Neuronal stem cell (in vitro differentiated cells): ENCODE data around the gene NOS1.
"Not testable (repeated sequence)": the region's sequence is repeated elsewhere in the genome, so short reads cannot be mapped to it uniquely, and the experiment has no call there.

Source experiments
- DNase-seq: peaks from one replicate; pipeline ENCODE4 v3.0.0-alpha.2; 2013; ENCODE audit warnings: low spot score
- H2AFZ ChIP-seq: one replicate; pipeline ENCODE4 v1.6.1; 2013; ENCODE audit warnings: mild to moderate bottlenecking, low read length, inconsistent platforms
- H2AK5ac ChIP-seq: 2 replicates; pipeline ENCODE4 v1.6.1; 2013; ENCODE audit warnings: low read depth, mild to moderate bottlenecking, inconsistent platforms, low read length, moderate library complexity, mixed read lengths
- H2BK120ac ChIP-seq: 2 replicates; pipeline ENCODE4 v1.6.1; 2013; ENCODE audit warnings: low read depth, mild to moderate bottlenecking, inconsistent platforms, low read length, moderate library complexity, mixed read lengths
- H2BK12ac ChIP-seq: one replicate; pipeline ENCODE4 v1.6.1; 2013; ENCODE audit warnings: low read length, inconsistent platforms
- H2BK15ac ChIP-seq: 2 replicates; pipeline ENCODE4 v1.6.1; 2013; ENCODE audit warnings: mild to moderate bottlenecking, low read length, inconsistent platforms, mixed read lengths
- H2BK5ac ChIP-seq: one replicate; pipeline ENCODE4 v1.6.1; 2013; ENCODE audit warnings: inconsistent platforms, mild to moderate bottlenecking, low read length, moderate library complexity
- H3K14ac ChIP-seq: one replicate; pipeline ENCODE4 v1.6.1; 2013; ENCODE audit warnings: low read length, inconsistent platforms
- H3K18ac ChIP-seq: 2 replicates; pipeline ENCODE4 v1.6.1; 2013; ENCODE audit warnings: low read length, inconsistent platforms
- H3K23ac ChIP-seq: 2 replicates; pipeline ENCODE4 v1.6.1; 2013; ENCODE audit warnings: low read depth, mild to moderate bottlenecking, mixed read lengths, low read length, inconsistent platforms; ENCODE audit not compliant: poor library complexity
- H3K27ac ChIP-seq: replicated peaks from 3 replicates; pipeline ENCODE4 v1.5.1; 2013; ENCODE audit warnings: low read length, inconsistent platforms
- H3K27me3 ChIP-seq, 3 experiments: 2 replicates each; pipeline ENCODE4 v1.6.1; 2013; ENCODE audit warnings: low read length in 3 of 3, mild to moderate bottlenecking in 2 of 3, inconsistent platforms in 1 of 3, low read depth in 1 of 3, mixed read lengths in 1 of 3, moderate library complexity in 1 of 3; ENCODE audit not compliant: control insufficient read depth in 3 of 3, insufficient read depth in 3 of 3
- H3K36me3 ChIP-seq, 2 donors: replicated peaks in 1 of 2; 2 replicates each; pipeline ENCODE4 v1.6.1; 2013; ENCODE audit warnings: low read length in 2 of 2; ENCODE audit not compliant: control insufficient read depth in 2 of 2, insufficient read depth in 2 of 2
- H3K4ac ChIP-seq: 2 replicates; pipeline ENCODE4 v1.6.1; 2013; ENCODE audit warnings: inconsistent platforms, mild to moderate bottlenecking, low read length, moderate library complexity
- H3K4me1 ChIP-seq, 2 donors: 1 replicate in 1 of 2; 2 replicates in 1 of 2; pipeline ENCODE4 v1.6.1; 2013; ENCODE audit warnings: low read length in 2 of 2, low read depth in 1 of 2; ENCODE audit not compliant: control insufficient read depth in 2 of 2, insufficient read depth in 1 of 2
- H3K4me2 ChIP-seq: one replicate; pipeline ENCODE4 v1.6.1; 2013; ENCODE audit warnings: mild to moderate bottlenecking, low read length, inconsistent platforms; ENCODE audit not compliant: insufficient read depth, poor library complexity, severe bottlenecking
- H3K4me3 ChIP-seq, 2 donors: 2 replicates each; pipeline ENCODE4 v1.5.1; 2013; ENCODE audit warnings: low read length in 2 of 2, mild to moderate bottlenecking in 2 of 2, inconsistent platforms in 1 of 2, moderate library complexity in 1 of 2
- H3K79me1 ChIP-seq: one replicate; pipeline ENCODE4 v1.6.1; 2013; ENCODE audit warnings: low read depth, mild to moderate bottlenecking, inconsistent platforms, low read length, moderate library complexity
- H3K9ac ChIP-seq: one replicate; pipeline ENCODE4 v1.6.1; 2013; ENCODE audit warnings: mild to moderate bottlenecking, low read depth, low read length, inconsistent platforms; ENCODE audit not compliant: poor library complexity
- H3K9me3 ChIP-seq, 2 donors: replicated peaks in 1 of 2; 2 replicates each; pipeline versions ENCODE3 to v1.6.1; 2013; ENCODE audit warnings: low read length in 2 of 2, mild to moderate bottlenecking in 2 of 2, inconsistent platforms in 1 of 2, low read depth in 1 of 2, mixed read lengths in 1 of 2, moderate library complexity in 1 of 2; ENCODE audit not compliant: control insufficient read depth in 2 of 2, insufficient read depth in 1 of 2
- H4K8ac ChIP-seq: one replicate; pipeline ENCODE4 v1.6.1; 2013; ENCODE audit warnings: low read depth, mild to moderate bottlenecking, inconsistent platforms, low read length, moderate library complexity
- H4K91ac ChIP-seq: one replicate; pipeline ENCODE4 v1.6.1; 2013; ENCODE audit warnings: low read length, low read depth, mild to moderate bottlenecking, inconsistent platforms; ENCODE audit not compliant: poor library complexity
- WGBS, 2 donors: extraction: QIAGEN DNeasy Blood & Tissue Kit; methylation state at CpG; one replicate each; pipeline ENCODE4 v1.1.7; 2013; ENCODE audit warnings: missing lambda C conversion rate in 2 of 2, mixed read lengths in 1 of 2; ENCODE audit not compliant: insufficient read length in 2 of 2, insufficient replicate concordance in 1 of 2; ENCODE audit errors: extremely low coverage in 2 of 2; 5-methylcytosine and 5-hydroxymethylcytosine counted together

The NOS1 gene

GRCh38 chr12:117380083-117380482 is 18.7 kb upstream of the NOS1 start:
- no peak for DNase-seq
- no peaks in the 10 kb centered on the region for H3K9me3 ChIP-seq
- no peak overlapping the region for H4K91ac ChIP-seq
- no peak overlapping the region for H4K8ac ChIP-seq
- no peak overlapping the region for H2BK120ac ChIP-seq
- H3K4ac ChIP-seq = no peak overlapping the region
- H3K4me1 ChIP-seq = no peaks in the 10 kb centered on the region
- H2BK15ac ChIP-seq = no peak overlapping the region
- no peak overlapping the region for H3K23ac ChIP-seq
- WGBS, 2 donors = no CpG with 5 or more reads among the region's 1 CpG
- no peak overlapping the region for H3K27ac ChIP-seq
- H2BK12ac ChIP-seq = no peak overlapping the region
- no peak overlapping the region for H3K18ac ChIP-seq
- H3K14ac ChIP-seq = no peak overlapping the region
- no peaks in the 10 kb centered on the region for H3K79me1 ChIP-seq
- H3K9ac ChIP-seq = no peak overlapping the region
- peaks cover 0 to 2% (median 0%) of the 10 kb centered on the region in 3 experiments for H3K27me3 ChIP-seq
- no peak overlapping the region for H2BK5ac ChIP-seq
- no peak overlapping the region for H2AK5ac ChIP-seq
- H3K4me2 ChIP-seq = no peak overlapping the region
- no peak overlapping the region for H2AFZ ChIP-seq
- no peaks in the 10 kb centered on the region for H3K36me3 ChIP-seq
- no peak overlapping the region for H3K4me3 ChIP-seq

DNA sequence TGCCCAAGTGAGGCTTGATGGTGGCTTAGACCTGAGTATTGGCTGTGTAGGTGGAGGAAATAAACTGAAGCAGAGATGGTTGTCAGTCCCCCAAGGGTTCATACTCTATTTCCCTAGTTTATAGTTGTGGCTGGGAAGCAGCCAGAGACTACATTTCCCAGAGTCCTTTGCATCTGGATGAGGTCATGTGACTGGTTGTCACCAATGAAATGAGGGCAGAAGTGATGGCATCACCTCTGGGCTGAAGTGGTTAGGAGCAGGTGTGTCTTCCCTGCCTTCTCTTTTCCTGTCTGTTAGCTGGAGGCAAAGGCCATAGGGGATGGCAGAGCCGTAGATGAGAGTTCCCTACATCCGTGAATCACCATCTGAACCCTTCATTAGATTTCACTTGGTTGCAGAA is 16.3 kb upstream of the NOS1 start:
- Histone ChIP-seq H3K9me3 (no peaks in the 10 kb centered on the region), H2BK5ac (no peak overlapping the region), H3K14ac (no peak overlapping the region), H3K4ac (no peak overlapping the region), H3K18ac (no peak overlapping the region), H3K4me2 (no peak overlapping the region), H3K4me1 (no peaks in the 10 kb centered on the region), H2AFZ (no peak overlapping the region), H4K91ac (no peak overlapping the region), H3K4me3 (no peak overlapping the region), H3K27me3 (no peaks in the 10 kb centered on the region), H3K79me1 (no peaks in the 10 kb centered on the region), H3K36me3 (no peaks in the 10 kb centered on the region), H3K9ac (no peak overlapping the region), H3K27ac (no peak overlapping the region), H2BK120ac (no peak overlapping the region), H4K8ac (no peak overlapping the region), H2AK5ac (no peak overlapping the region), H3K23ac (no peak overlapping the region), H2BK15ac (no peak overlapping the region), H2BK12ac (no peak overlapping the region)
- WGBS, 2 donors = no CpG with 5 or more reads among the region's 2 CpGs
- no peak for DNase-seq

DNA sequence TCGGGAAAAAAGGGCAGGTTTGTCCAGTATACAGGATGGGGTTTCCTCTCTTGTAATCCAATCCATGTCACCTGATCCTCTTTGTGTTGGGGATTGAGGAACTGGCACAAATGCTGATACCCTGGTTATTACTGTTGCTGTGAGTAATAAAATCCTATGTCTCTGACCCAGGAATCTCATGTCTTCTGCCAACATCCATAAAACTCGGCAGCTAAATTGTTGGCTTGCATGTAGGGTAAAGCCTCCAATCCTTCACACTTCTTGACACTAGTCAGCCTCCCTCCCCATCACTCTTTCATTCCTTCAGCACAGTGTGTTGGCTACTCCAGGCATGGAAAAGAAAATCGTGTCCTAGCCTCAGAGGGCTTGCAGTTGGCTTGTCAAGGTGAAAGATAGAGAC is 9.2 kb upstream of the NOS1 start:
- Histone ChIP-seq H4K91ac (no peak overlapping the region), H2BK12ac (no peak overlapping the region), H3K4me2 (no peak overlapping the region), H3K4me3 (no peak overlapping the region), H3K36me3 (no peaks in the 10 kb centered on the region), H3K9me3 (no peaks in the 10 kb centered on the region), H3K27ac (no peak overlapping the region), H3K23ac (no peak overlapping the region), H2AK5ac (no peak overlapping the region), H3K14ac (no peak overlapping the region), H2BK15ac (no peak overlapping the region), H3K18ac (no peak overlapping the region), H3K79me1 (no peaks in the 10 kb centered on the region), H2BK120ac (no peak overlapping the region), H3K4me1 (no peaks in the 10 kb centered on the region), H4K8ac (no peak overlapping the region), H3K9ac (no peak overlapping the region), H3K4ac (no peak overlapping the region), H2BK5ac (no peak overlapping the region), H2AFZ (no peak overlapping the region), H3K27me3 (peaks cover 0 to 5% (median 0%) of the 10 kb centered on the region in 3 experiments)
- DNase-seq = no peak
- no CpG with 5 or more reads among the region's 3 CpGs for WGBS, 2 donors

GRCh38 chr12:117370000-117370399 is 8.6 kb upstream of the NOS1 start:
- H4K8ac ChIP-seq, H2AFZ ChIP-seq, H2BK15ac ChIP-seq, H3K9ac ChIP-seq, DNase-seq, H3K79me1 ChIP-seq, H4K91ac ChIP-seq, H3K4me1 ChIP-seq, H2AK5ac ChIP-seq, H3K23ac ChIP-seq, H2BK5ac ChIP-seq, H2BK120ac ChIP-seq, H3K36me3 ChIP-seq, H3K9me3 ChIP-seq, H3K4ac ChIP-seq, H3K27me3 ChIP-seq, H3K27ac ChIP-seq, H3K14ac ChIP-seq, H3K4me2 ChIP-seq, H3K4me3 ChIP-seq, H2BK12ac ChIP-seq, H3K18ac ChIP-seq: not testable (repeated sequence)
- 100% methylated on average over 5 of the region's 17 CpGs; no CpG with 5 or more reads in 1 of the 2 donors for WGBS, 2 donors
